Activated CD8-positive, alpha-beta memory T cell treated with anti-CD3 and anti-CD28 coated beads, Interleukin-2, amount 50 U/mL, for 24 hours (primary cell): ENCODE data around the gene GRID1.
"Not testable (repeated sequence)": the region's sequence is repeated elsewhere in the genome, so short reads cannot be mapped to it uniquely, and the experiment has no call there.

Experiments
- DNase-seq: peaks from one replicate; pipeline ENCODE4 v3.0.0-alpha.2; 2020; ENCODE audit errors: extremely low read depth

The GRID1 gene

GRCh38 chr10:85720931-85721590 lies 645.5 kb downstream of the GRID1 start:
- DNase-seq: no peak

GRCh38 chr10:85719408-85719807 lies 647.2 kb downstream of the GRID1 start:
- no peak for DNase-seq

- DNase-seq: no peak
Measured at GRCh38 chr10:85713885-85714284, 652.7 kb downstream of the GRID1 start.

- no peak for DNase-seq
Measured at GRCh38 chr10:85702768-85703167, 663.8 kb downstream of the GRID1 start.

- DNase-seq: not testable (repeated sequence)
Measured at GRCh38 chr10:85699066-85699465, 667.5 kb downstream of the GRID1 start.

DNA sequence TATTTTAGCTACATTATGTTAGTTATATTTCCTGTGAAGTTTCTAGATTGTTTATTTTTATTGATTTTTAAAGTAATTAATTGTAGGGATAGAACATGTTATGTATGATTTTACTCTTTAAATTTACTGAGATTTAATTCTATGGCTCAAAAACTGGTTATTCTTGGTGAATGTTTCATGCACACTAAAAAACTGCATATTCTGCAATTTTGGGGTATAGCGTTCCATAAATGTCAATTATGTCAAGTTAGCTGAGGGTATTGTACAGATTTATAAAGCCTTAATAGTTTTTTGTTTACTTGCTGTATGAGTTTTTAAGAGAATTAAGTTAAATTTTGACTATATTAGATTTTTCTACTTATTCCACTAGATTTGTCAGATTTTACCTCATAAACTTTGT lies 669.7 kb downstream of the GRID1 start:
- DNase-seq: no peak

DNA sequence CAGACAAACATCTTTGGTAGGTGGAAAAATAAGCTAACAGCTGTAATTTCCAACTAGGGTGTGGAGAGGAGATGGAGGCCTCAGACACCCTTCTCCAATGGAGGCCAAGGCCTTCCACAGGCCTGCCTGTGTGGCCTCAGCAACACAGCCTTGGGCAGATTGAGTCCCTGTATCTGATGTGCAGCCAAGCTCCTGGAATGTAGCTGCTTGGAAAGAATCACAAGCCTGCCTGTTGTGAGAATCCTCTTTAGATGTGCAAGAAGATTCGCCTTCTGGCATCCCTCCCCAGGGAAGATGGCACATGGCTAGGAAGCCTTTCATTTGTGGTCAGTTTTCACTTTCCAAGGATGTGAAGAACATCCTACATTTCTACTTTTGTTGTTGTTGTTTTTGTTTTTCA lies 684.0 kb downstream of the GRID1 start:
- DNase-seq: no peak

DNA sequence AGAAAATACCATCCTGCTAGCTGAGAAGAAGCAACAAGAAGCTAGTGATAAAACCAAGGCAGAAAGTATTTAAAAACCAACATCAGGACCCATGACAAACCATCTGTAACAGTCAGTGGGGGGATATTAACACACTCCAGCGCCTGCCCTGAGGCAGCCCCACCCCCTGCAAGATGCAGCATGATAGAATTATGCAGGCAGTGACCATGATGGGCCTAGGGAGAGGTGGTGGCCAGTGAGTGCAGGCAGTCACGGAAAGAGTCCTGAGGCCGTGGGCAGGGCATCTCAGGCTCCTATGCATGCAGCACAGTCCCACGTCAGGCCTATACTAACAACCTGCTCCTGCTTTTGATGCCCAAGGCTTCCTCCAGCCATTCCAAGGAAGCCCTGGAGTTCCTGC lies 686.9 kb downstream of the GRID1 start:
- DNase-seq: no peak

DNA sequence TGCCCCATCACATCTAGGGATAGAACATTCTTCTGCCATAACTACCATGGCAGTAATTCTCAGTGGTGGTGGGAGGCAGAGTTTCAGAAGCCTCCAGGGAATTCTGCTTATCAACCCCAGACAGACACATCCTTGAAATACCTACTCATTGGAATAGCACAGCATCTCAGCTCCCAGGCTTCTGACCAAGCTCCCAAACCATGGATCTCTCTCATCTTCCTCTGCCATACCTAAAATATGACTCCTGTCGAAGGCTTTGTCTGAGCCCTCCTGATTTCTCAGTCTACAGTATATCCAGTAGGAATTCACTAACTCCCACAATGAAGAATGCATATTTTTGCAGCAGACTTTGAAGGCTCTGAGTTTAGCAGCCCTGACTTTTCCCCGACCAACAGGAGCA lies 687.5 kb downstream of the GRID1 start:
- no peak for DNase-seq

GRCh38 chr10:85674851-85675250 lies 691.7 kb downstream of the GRID1 start:
- DNase-seq: no peak

GRCh38 chr10:85673270-85673669 lies 693.3 kb downstream of the GRID1 start:
- no peak for DNase-seq

DNA sequence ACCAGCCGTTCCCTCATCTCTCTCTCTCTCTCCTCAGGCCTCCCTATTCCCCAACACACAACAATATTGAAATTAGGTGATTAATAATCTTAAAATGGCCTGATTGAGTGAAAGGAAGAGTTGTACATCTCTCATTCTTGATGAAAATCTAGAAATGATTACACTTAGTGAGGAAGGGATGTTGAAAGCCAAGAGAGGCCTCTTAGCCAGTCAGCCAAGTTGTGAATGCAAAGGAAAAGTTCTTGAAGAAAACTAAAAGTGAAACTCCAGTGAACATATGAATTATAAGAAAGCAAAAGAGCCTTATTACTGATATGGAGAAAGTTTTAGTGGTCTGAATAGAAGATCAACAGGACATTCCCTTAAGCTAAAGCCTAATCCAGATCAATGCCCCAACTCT lies 695.1 kb downstream of the GRID1 start:
- no peak for DNase-seq

GRCh38 chr10:85668522-85668921 lies 698.1 kb downstream of the GRID1 start:
- no peak for DNase-seq

DNA sequence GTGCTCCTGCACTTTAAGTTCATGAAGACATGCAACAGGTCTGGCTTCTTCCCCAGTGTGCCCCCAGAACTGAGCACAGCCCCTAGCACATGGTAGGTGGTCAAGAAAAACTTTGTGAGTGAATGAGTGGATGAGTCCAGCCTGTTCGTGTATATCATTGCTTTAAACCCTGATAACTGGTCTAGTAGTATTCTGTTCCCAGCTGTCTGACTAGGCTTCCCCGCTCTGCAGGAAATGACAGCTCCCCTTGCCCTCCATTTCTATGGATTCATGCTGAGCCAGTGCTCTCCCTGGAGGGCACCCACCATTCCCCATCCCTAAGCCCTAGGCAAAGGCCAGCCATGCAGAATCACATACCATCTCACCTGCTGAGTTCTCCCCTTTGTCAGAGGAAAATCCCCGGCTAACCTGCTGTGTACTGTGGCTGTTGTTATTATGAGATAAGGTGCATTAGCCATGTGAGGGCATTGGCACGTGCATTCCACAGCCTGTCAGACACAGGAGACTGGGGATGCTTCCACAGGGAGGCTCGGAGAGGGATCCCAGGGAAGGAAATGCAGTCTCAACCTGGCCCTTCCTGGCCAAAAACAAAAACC lies 698.9 kb downstream of the GRID1 start:
- DNase-seq: no peak

DNA sequence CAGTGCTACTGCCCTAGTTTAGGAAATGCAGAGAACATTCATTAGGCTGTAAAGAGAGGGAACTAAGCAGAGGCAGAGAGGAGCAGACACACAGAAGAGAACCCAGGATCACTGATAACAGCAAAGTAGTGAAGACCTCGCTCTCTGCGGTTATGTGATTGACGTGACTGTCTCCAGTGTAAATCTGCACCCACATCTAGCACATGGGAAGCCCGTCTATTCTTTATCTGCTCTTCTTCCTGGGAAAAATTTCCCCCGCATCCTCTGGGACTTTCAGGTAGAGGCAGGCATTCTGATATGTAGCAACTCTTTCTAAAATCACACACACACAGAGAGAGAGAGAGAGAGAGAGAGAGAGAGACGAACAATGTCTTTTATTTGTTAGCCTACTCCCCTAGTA lies 699.6 kb downstream of the GRID1 start:
- DNase-seq: no peak

- no peak for DNase-seq
Measured at GRCh38 chr10:85666102-85666501, 700.5 kb downstream of the GRID1 start.

DNA sequence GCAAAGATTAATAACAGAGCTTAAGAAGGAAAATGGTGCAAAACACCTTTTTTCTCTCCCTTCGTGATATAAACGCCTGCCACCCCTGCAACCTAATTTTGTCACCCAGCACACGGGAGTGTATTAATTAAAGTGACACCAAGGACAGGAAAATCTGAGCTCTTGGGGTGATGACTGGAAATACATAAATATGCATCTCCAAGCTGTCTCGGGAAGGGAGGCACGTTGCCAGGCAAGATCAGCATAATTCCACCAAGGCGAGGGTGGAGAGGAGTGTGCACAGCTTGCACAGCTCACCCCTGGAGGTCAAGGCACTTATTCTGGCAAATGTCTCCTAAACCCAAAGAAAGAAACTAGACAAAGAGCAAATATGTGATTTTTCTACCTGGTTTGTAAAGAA lies 700.9 kb downstream of the GRID1 start:
- DNase-seq: no peak

DNA sequence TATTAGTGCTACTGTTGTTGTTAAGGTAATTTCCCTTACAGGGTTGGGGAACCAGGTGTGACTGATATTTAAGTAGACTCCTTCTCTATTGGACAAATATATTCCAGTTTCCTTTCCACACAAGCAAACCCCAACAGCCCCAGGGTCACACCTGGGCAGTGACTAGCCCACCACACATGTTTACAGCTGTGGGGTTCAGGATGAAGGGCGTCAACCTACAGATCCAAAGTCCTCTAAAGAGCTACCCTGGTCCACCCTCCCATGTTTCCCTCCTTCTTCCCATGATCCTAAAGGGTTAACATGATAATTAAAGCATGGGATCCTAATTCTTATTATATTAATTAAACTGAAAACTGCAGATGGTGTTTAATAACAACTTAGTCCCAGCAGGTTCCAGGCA lies 701.5 kb downstream of the GRID1 start:
- no peak for DNase-seq

GRCh38 chr10:85661123-85661522 lies 705.5 kb downstream of the GRID1 start:
- DNase-seq: no peak

DNA sequence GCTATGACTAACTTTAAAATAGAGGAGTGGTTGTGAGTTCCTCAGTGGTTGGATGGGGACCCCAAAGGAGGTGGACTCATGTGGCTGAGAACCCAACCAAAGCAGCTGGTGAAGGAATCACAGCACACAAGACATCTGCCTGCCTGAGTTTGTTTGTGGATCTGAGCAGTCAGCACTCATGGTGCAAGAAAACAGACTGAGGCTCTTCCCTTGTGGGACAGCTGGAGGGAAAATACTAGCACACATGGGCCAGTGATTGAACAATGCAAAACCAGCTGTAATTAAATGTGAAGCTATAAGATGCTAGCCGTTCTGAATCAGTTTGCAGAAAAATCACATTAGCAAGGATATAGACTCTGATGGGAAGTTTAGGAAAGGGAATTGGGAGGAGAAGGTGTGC lies 707.3 kb downstream of the GRID1 start:
- no peak for DNase-seq

DNA sequence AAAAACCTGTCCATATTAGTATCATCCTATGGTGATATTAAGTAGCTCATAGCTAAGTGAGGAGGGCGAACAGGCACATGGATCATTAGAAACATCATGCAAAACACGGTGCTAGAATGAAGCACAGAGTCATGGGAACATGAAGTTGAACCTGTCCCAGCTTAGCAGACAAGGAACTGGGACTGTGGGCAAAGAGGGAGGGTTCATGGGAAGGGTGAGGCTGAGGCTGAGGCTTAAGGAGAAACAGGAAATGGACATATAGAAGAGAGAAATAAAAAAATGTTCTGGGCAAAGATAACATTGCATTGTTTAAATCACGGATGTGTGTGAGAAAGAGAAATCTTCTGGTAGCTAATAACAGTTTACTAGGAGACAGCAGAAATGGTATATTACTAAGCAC lies 708.1 kb downstream of the GRID1 start:
- no peak for DNase-seq

GRCh38 chr10:85657476-85658113 lies 709.0 kb downstream of the GRID1 start:
- DNase-seq: no peak

DNA sequence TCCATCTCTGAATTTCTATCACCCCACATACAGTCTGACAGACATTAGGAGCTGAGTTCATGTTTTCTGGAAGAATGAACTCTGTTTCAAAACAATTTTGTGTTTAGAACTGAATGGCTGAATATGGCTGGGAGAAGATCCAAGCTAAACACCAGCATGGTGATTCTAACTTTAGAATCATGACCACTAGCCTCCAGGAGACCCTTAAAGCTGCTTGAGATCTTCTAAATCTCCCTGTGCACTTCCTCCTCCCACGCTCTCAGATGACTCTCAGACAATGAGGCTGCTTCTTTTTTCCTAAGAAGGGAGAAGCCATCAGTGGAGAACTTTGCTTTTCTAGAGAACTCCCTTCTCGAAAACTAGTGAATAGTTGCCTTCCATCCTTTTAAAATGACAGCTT lies 711.2 kb downstream of the GRID1 start:
- no peak for DNase-seq

- DNase-seq: no peak
Measured at GRCh38 chr10:85651497-85651882, 715.1 kb downstream of the GRID1 start.
